ENCODE results near the gene RAB44.
"Not testable (repeated sequence)": the region's sequence is repeated elsewhere in the genome, so short reads cannot be mapped to it uniquely, and the experiment has no call there.

RAB44 gene

DNA sequence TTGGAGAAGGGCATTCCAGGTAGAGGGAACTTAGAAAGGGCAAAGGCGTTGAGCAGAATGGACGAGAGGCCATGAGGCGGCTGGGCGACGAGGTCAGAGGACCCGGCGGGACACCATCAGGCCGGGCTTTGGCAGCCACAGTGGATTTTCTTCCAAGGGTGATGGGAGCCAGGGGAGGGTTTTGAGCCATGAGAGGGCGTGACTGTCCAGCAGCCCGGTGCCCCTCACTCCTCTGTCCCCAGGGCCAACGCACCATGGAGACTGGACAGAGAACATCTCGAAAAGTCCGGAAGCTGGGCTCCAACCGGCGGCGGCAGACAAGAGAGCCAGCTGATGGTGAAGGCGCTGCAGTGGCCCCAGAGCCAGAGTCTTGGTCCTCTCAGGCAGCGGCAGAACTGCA is 6.4 kb downstream of the RAB44 start:
- TF ChIP-seq, protein P1, sequence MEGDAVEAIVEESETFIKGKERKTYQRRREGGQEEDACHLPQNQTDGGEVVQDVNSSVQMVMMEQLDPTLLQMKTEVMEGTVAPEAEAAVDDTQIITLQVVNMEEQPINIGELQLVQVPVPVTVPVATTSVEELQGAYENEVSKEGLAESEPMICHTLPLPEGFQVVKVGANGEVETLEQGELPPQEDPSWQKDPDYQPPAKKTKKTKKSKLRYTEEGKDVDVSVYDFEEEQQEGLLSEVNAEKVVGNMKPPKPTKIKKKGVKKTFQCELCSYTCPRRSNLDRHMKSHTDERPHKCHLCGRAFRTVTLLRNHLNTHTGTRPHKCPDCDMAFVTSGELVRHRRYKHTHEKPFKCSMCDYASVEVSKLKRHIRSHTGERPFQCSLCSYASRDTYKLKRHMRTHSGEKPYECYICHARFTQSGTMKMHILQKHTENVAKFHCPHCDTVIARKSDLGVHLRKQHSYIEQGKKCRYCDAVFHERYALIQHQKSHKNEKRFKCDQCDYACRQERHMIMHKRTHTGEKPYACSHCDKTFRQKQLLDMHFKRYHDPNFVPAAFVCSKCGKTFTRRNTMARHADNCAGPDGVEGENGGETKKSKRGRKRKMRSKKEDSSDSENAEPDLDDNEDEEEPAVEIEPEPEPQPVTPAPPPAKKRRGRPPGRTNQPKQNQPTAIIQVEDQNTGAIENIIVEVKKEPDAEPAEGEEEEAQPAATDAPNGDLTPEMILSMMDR (conservative IDR thresholded peaks at IDR 0.05; ENCODE audit: low read depth), result no peak
- CTCF ChIA-PET, result no interaction called here
- H3K27ac ChIP-seq, result no peak overlapping the region
- POLR2A ChIA-PET (ENCODE audit: low non-redundant PET), result no interaction called here
- DNase-seq (ENCODE audit: low spot score), result no peak

DNA sequence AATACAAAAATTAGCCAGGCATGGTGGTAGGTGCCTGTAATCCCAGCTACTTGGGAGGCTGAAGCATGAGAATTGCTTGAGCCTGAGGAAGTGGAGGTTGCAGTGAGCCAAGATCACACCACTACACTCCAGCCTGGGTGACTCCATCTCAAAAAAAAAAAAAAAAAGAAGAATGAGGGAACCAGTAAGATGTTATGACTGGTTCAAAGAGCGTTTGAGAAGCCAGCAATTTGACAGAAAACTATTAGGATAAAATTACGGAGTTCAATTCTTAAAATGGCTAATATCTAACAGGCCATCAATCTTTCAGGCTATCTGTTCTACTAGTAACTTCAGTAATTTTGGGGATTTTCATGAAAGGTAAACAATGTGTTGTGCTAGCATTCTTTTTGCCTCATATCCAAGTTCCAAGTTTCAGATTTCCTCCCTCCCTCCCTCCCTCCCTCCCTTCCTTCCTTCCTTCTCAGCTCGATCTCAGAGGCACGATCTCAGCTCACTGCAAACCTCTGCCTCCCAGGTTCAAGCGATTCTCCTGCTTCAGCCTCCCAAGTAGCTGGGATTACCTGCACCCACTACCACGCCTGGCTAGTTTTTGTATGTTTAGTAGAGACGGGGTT is 7.4 kb downstream of the RAB44 start:
- POLR2A ChIA-PET (ENCODE audit: low non-redundant PET); DNase-seq (ENCODE audit: low spot score): not testable (repeated sequence)
- CTCF ChIA-PET, result interaction anchor here (0.6 kb wide), 1 partner anchor 140 kb away, joined by 3 read pairs; no protein-coding TSS in a partner anchor

DNA sequence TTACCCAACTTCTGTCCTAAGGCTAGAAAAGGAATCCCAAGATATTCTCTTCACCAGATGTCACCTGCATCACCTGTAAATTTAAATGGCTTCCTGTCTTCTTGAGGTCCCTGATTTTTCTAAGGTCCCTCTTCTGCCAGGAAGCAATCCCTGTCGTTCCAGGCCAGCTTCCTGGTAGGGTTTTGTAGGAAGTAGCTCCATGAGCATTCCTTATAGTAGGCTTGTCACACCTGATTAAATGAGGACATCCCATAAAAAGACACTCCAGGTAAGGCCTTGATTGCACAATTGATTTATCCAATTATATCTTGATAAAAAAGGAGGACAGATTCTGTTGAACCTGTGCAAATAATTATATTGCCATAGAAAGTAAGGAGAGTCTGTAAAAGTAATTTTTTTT is 8.7 kb downstream of the RAB44 start:
- DNase-seq (ENCODE audit: low spot score), result no peak
- no peak overlapping the region for H3K27ac ChIP-seq
- TF ChIP-seq, protein P1 (conservative IDR thresholded peaks at IDR 0.05; ENCODE audit: low read depth), result no peak
- ChIA-PET CTCF (no interaction called here), POLR2A (ENCODE audit: low non-redundant PET) (no interaction called here)

More for the DNA sequence above, 7.4 kb downstream of the RAB44 start:
- not testable (repeated sequence) for H3K27ac ChIP-seq

DNA sequence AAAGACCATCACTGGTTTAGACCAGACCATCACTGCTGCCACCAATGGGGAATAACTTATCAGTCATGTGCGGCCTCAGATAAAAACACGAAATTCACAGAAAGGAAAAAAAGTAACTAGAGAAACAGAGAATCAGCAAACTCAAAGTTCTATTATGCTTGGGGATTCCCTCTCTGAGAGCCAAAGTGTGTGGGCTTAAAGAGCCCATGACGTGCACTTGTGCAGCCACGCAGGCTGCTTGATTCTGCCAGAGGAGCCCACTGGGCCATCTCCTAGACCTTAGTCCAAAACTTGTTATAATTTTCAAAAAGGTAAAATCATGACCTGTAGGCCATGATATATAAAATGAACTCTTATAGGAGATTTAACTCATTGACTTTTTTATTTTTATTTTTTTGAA is 15.2 kb downstream of the RAB44 start:
- CTCF ChIA-PET, result interaction anchor here (0.6 to 1.2 kb wide), 2 partner anchors 29 to 47 kb away, joined by 3 to 6 read pairs; no protein-coding TSS in a partner anchor
- no peak overlapping the region for H3K27ac ChIP-seq
- DNase-seq (ENCODE audit: low spot score), result no peak
- TF ChIP-seq, protein P1 (conservative IDR thresholded peaks at IDR 0.05; ENCODE audit: low read depth), result no peak
- POLR2A ChIA-PET (ENCODE audit: low non-redundant PET), result no interaction called here

DNA sequence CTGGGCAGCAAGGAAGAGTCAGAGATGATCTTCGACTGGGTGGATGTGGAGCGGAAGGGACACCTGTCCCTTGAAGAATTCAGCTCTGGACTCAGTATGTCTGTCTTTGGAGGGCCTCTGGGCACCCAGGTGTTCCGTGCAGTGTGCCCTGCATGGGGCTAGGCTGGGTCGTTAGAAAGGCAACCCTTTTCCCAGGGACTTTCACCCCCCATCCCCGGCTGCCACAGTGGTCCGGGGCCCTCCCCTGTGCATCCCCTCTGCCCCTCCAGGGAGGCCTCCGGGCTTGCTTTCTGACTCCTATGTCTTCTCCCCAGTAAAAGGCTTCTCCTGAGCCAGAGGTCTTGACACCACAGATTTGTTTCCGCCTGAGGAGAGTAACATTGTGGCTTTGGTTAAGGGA is 16.2 kb downstream of the RAB44 start:
- TF ChIP-seq, protein P1 (conservative IDR thresholded peaks at IDR 0.05; ENCODE audit: low read depth), result no peak
- DNase-seq (ENCODE audit: low spot score), result no peak
- CTCF ChIA-PET, result no interaction called here
- no peak overlapping the region for H3K27ac ChIP-seq
- POLR2A ChIA-PET (ENCODE audit: low non-redundant PET), result no interaction called here

DNA sequence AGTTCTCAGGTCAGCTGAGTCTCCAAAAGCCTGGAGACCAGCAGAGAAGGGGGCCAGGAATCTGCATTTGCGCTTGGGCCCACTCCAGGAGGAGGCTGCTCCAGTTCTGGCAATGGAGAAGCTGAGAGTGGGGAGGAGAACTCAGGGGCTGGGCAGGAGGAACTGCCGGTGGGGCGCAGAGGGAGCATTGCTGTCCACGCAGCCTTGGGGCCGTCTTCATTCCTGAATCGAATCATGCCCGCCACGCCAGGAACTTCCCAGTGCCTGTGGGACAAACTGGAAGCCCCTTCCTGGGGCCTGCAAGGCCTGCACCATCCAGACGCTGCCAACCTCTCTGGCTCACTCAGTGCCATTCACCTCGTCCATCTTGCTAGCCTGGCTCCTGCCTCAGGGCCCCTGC is 16.9 kb downstream of the RAB44 start:
- ChIA-PET POLR2A (ENCODE audit: low non-redundant PET) (no interaction called here), CTCF (no interaction called here)
- no peak for DNase-seq (ENCODE audit: low spot score)
- TF ChIP-seq, protein P1 (conservative IDR thresholded peaks at IDR 0.05; ENCODE audit: low read depth), result no peak
- H3K27ac ChIP-seq, result no peak overlapping the region; the same call in 1 of the 2 replicates

DNA sequence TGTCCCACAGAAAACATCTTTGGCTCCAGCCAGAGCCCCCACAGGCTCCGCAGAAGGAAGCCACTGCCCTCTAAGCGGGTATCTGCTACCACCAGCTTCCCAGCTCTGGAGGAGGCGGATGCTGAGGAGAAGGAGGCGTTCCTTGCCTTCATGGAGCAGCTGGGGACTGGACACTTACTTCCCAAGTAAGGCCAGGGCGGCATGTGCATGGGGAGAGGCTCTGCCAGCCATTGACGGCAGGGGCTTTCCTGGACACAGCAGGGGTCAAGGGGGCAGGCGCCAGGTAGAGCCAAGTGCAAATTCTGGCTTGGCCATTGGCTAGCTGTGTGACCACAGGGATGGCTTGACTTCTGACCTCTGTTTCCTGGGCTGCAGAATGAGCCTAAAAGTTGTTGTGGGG is 17.8 kb downstream of the RAB44 start:
- TF ChIP-seq, protein P1 (conservative IDR thresholded peaks at IDR 0.05; ENCODE audit: low read depth), result no peak
- no peak for DNase-seq (ENCODE audit: low spot score)
- peak overlapping the region; percentile 62 for H3K27ac ChIP-seq
- ChIA-PET POLR2A (ENCODE audit: low non-redundant PET) (no interaction called here), CTCF (no interaction called here)
